ENCODE data around the gene RAD51. TPM values are rescaled to one million over a fixed set of nuclear protein-coding genes. Genes with fewer than 3 reads are reported as not detected.

Gene RAD51
- total RNA-seq, 1 experiment from 2014 or later: 13.6 TPM

Other genes starting within 250 kb of the RAD51 start
- gene CHST14, start 224.2 kb upstream of the RAD51 start, total RNA-seq (2014; rRNA removed; shearing (Covaris generic)): 39.0 and 49.1 TPM in 2 replicates
- 28.8 and 30.7 TPM in 2 replicates for gene CCDC32, start 130.1 kb upstream of the RAD51 start, total RNA-seq (2014; rRNA removed; shearing (Covaris generic))
- 11.8 and 19.7 TPM in 2 replicates for gene RPUSD2, start 125.9 kb upstream of the RAD51 start, total RNA-seq (2014; rRNA removed; shearing (Covaris generic))
- 33.6 and 40.1 TPM in 2 replicates for gene KNL1, start 100.9 kb upstream of the RAD51 start, total RNA-seq (2014; rRNA removed; shearing (Covaris generic))
- 19.3 and 20.2 TPM in 2 replicates for gene RMDN3, start 60.1 kb downstream of the RAD51 start, total RNA-seq (2014; rRNA removed; shearing (Covaris generic))
- gene GCHFR, start 68.9 kb downstream of the RAD51 start, total RNA-seq (2014; rRNA removed; shearing (Covaris generic)): 1.6 TPM in 1 of 2 replicates, not detected in the other
- gene C15orf62, start 74.8 kb downstream of the RAD51 start, total RNA-seq (2014; rRNA removed; shearing (Covaris generic)): 0.09 and 0.31 TPM in 2 replicates
- gene ZFYVE19, start 111.9 kb downstream of the RAD51 start, total RNA-seq (2014; rRNA removed; shearing (Covaris generic)): 24.6 and 36.2 TPM in 2 replicates
- gene DNAJC17, start 112.3 kb downstream of the RAD51 start, total RNA-seq (2014; rRNA removed; shearing (Covaris generic)): 36.8 and 63.8 TPM in 2 replicates
- gene PPP1R14D, start 133.5 kb downstream of the RAD51 start, total RNA-seq (2014; rRNA removed; shearing (Covaris generic)): not detected in 2 replicates
- 0.22 and 1.3 TPM in 2 replicates for gene SPINT1, start 148.9 kb downstream of the RAD51 start, total RNA-seq (2014; rRNA removed; shearing (Covaris generic))
- 0.22 and 1.4 TPM in 2 replicates for gene RHOV, start 179.1 kb downstream of the RAD51 start, total RNA-seq (2014; rRNA removed; shearing (Covaris generic))
- 39.7 and 41.7 TPM in 2 replicates for gene VPS18, start 199.3 kb downstream of the RAD51 start, total RNA-seq (2014; rRNA removed; shearing (Covaris generic))
- gene DLL4, start 234.2 kb downstream of the RAD51 start, total RNA-seq (2014; rRNA removed; shearing (Covaris generic)): not detected in 2 replicates

Data from A172 (cell line).